ENCODE results near the gene C6orf136. TPM values are rescaled to one million over a fixed set of nuclear protein-coding genes. Genes with fewer than 3 reads are reported as not detected.

C6orf136 gene
- total and polyA plus RNA-seq, 9 of the 15 experiments (the other 6 are each of a cell fraction or from before 2014, with no cell fraction given) = 14.1 to 63.1 (median 18.4) TPM

- TF ChIP-seq AFF4 (CRISPR knock-in tag; IDR thresholded peaks at IDR 0.05) (no peak; the same call in 1 of the 2 replicates), ARID3B (CRISPR knock-in tag; IDR thresholded peaks at IDR 0.05; ENCODE audit: borderline replicate concordance) (no peak), CAMTA2 (CRISPR knock-in tag; conservative IDR thresholded peaks at IDR 0.05) (no peak), ZNF133 (CRISPR knock-in tag; IDR thresholded peaks at IDR 0.05) (no peak), THRAP3 (IDR thresholded peaks at IDR 0.05; ENCODE audit: borderline replicate concordance) (peak; percentile 57; the same call in 1 of the 2 replicates), ARID4B (CRISPR knock-in tag; IDR thresholded peaks at IDR 0.05) (no peak; the same call in 1 of the 2 replicates), ZKSCAN1 (IDR thresholded peaks at IDR 0.05; ENCODE audit: low read depth, low read length) (no peak), HDAC3 (IDR thresholded peaks at IDR 0.05; ENCODE audit: borderline replicate concordance, partially characterized antibody) (no peak), DEAF1 (CRISPR knock-in tag; IDR thresholded peaks at IDR 0.05) (no peak), FOXP1 (CRISPR knock-in tag; IDR thresholded peaks at IDR 0.05) (no peak), RAD51 (IDR thresholded peaks at IDR 0.05; ENCODE audit: borderline replicate concordance, low read depth) (no peak), HMGXB4 (CRISPR knock-in tag; IDR thresholded peaks at IDR 0.05) (no peak)
These were observed 39.3 kb downstream of the C6orf136 start, which contains the start of gene PPP1R18 (continued) for GRCh38 chr6:30686009-30686907.

Data from K562 (cell line).